A549 treated with Hydrocortisone at 1 μM for 4 hours (cell line): ENCODE results near the gene TMEM196. TPM values are rescaled to one million over a fixed set of nuclear protein-coding genes. Genes with fewer than 3 reads are reported as not detected.

Experiments used
- total RNA-seq: library from RNA; stranded (reverse); fragments of 200-300 nt; extraction: Qiagen RNA extraction; gene quantifications from 5 replicates; pipeline ENCODE4 v1.2.3, GENCODE V29; 2022

The TMEM196 gene
- not detected in 5 replicates for total RNA-seq

DNA sequence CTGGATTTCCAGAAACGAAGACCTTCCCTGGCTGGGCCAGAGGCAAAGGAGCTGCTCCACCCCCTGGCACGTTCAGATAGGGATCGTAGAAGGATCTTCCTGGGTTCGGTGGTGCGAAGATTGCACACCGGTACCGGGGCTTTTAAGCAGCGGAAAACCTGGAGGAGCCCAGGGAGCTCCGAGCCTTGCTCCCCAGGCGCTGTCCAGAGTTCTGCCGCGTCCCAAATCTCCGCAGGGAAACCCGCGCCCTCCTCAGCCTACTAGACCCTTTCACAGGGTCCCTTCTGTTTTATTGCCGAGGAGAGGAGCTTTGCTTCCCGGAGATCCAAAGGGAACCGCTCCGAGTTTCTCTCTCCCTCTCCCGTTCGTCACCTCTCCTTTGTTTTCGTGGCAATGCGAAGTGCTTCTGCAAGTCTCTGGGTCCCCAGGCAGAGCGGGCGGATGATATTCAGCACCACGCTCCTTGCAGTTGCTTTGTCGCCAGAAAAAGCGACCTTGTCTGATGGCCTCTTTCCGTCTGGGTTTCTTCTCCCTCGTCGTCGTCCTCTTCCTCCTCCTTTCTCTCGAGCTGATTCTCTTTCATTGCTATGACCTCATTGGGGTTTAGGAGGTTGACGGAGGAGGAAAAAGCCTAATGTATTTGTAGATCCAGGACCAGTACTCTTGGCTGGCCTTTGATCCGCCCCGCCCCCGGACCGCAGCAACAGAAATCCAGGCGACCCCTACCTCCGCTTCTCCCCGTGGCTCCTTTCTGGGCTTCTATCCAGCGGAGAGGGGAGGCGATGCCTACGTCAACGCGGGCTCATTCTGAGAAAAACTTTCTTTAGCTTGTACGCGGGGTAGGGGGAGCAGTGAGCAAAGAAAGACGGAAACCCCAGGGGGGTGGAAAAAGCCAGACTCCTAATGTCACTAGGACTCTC lies at the start of gene TMEM196:
Gene TMEM196 (minus strand): TSS at position 777 of the 920 bp plus-strand sequence. CDS start 921 bp downstream, outside the sequence.

DNA sequence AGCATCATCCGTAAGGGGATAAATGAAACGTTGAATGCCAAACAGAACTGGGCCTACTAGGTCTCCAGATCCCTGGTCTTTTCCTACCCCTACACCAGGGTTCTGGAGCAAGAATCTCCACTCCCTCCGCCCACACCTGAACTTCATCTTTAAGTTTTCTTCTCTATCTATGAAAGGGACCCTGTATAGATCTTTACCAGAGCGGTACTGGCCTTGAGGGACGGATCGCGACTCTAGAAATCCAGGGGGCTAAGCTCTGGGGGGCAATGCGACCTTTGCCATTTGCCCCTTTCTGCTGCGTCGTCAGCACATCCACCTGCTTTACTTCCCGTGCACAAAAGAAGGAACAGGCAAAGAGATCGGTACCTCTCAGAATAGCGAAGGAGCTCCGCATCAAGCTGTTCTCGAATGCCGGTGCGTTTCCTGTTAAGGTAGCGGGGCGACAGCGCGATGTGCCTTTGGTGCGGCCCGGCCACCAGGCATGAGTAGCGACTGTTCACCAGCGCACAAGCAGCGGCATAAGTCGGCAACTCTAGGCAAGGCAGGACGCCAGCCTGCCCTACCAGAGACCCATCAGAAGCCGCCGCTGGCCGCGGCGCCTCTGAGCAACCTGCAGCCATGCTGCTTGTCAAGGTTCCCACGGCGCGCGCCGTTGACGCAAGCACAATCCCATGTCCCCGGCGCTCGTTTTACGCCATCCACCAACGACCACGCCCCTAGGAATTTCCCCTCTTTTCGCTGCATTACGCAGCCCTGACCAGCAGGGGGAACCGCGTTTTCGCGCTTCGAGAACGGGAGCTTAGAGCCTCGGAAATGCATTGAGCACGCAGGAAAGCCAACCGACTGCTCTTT lies 64.8 kb downstream of the TMEM196 start, which contains the start of gene POLR1F:
Gene POLR1F (minus strand): TSS at position 641 of the 852 bp plus-strand sequence. CDS start 21 bp downstream, at position 620.

Other genes starting within 250 kb of the TMEM196 start
- 12.5 to 16.6 TPM (median 15.4 TPM) in 5 replicates for gene POLR1F, start 64.6 kb downstream of the TMEM196 start, total RNA-seq